ENCODE measurements around the gene FGD3.

Gene FGD3

DNA sequence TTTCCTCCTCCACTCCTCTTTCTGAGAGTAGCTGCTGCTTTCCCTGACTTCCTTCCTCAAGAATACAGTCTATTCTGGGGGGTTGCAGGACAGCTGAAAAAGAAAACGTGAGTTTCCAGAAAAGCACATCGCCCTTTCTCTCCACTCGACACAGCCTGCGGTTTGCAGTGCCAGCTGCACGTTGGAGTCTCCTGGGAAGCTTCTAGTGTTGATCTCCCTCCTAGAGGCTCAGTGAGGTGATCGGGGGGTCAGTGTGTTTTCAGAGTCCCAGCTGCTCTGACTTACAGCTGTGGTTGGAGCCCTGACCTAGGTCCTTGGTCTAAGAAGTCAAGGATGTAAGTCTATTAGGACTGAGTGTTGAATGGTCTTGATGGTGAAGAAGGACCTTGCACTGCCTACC, 86.2 kb downstream of the FGD3 start:
- no peak for DNase-seq

DNA sequence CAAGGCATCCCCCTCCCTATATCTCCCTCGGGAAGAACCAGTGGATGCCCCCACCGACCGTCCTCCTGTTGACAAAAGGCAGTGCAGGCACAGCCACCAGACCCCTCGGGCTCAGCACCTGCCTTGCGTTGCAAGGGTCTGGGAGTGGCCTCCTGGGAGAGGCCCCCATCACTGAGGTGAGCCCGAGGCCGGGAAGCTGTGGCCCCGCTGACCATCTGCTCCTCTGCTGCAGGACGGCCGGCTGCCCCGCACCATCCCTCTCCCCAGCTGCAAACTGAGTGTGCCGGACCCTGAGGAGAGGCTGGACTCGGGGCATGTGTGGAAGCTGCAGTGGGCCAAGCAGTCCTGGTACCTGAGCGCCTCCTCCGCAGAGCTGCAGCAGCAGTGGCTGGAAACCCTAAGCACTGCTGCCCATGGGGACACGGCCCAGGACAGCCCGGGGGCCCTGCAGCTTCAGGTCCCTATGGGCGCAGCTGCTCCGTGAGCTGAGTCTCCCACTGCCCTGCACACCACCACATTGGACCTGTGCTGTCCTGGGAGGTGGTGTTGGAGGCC, 87.9 kb downstream of the FGD3 start:
- DNase-seq = no peak

GRCh38 chr9:93035821-93036351, 88.6 kb downstream of the FGD3 start:
- no peak for DNase-seq

DNA sequence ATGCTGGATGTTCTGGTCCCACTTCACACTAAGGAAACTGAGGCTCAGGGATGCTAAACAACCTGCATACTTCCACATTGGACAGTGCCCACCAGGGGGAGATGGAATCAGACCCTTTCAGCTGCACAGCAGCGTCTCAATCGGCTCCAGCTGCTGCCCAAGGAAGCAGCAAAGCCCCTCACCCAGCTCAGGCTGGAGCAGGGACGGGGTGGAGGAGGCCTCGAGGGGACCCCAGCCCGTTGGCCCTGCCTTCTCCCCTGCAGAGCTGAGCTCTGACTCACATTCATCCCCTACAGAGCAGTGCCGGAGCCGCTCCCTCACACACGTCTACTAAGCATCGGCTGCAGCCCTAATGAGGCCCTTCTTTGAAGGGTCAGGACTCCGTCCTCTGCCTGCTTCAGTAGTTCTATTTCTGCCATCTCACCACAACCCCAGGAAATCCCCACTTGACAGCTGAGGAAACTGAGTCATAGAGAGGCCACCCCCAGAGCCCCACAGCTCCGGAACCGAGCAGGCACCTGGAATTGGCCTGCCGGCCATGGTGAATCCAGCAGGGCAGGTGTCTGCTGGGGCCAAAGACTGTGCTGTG, 89.7 kb downstream of the FGD3 start:
- no peak for DNase-seq

GRCh38 chr9:93037476-93037971, 90.2 kb downstream of the FGD3 start:
- no peak for DNase-seq

GRCh38 chr9:93038918-93039317, 91.6 kb downstream of the FGD3 start:
- DNase-seq = no peak

DNA sequence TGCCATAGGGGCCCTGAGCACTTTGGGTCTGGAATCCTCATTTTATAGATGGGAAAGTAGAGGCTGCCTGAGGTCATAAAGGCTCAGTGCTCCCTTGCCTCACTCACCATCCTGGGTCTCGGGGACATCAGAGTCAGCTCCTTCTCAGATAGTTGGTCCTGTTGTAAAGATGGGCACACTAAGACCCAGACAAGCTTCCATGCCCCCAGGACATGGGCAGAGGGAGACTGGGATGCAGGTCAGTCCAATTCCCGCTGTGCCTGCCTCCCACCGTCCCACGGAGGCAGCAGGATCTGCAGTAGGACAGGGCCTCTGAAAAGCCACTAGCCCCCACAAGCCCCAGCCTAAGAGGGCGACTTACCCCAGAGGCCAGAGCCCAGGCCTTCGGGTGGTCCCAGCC, 92.1 kb downstream of the FGD3 start:
- no peak for DNase-seq

DNA sequence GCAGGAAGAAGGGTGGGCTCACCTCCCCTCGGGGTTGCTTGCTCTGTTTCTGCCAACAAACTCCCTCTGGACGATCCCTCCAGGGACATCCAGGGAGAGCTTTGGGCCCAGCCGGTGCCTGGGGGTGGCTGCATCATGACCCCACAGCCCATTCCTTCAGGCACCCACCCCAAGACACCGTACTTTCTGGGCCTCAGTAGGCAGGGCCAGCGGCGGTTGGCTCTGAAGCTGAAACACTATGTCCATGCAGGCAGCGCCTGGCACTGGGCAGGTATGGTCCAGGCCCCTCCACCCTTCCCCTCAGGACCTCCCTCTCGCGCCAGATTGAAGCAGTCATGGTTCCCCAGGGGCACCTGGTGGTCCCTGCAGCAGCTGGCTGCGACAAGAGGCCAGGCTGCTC, 92.7 kb downstream of the FGD3 start:
- DNase-seq = no peak

DNA sequence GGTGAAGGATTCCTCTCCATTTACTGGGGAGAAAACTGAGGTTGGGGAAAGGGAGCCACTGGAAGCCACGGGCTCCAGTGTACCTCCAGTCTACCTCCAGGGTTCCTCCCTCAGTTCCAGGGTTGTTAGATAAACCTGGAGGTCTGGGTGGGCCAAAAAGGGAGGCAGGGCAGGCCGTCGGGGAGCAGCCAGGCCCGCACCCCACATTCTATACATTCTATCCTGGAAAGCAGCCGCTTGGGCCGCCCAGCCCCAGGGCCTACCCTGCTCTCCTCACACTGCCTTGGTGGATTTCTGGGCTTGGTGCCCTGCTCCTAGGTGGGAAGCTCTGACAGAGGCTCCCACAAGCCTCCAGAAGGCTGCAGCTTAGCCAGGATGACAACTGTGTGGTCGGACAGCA, 93.1 kb downstream of the FGD3 start:
- no peak for DNase-seq

GRCh38 chr9:93041108-93041802, 93.9 kb downstream of the FGD3 start:
- DNase-seq = peak; percentile 34

DNA sequence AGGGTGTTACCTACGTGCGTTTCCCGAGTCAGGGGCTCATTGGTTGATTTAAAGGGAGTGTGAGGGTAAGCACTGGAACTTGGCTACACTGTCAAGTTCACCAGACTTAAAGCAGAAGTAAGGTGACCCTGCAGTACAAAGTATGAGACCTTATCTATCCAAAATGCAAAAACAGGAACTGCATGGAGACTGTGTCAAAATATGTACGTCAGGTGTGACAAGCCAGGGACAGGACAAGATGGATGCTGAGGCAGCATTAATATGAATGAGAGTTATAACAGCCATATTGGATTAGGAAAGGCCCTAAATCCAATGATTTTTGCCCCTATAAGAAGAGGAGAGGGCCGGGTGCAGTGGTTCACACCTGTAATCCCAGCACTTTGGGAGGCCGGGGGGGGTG, 95.8 kb downstream of the FGD3 start:
- no peak for DNase-seq

DNA sequence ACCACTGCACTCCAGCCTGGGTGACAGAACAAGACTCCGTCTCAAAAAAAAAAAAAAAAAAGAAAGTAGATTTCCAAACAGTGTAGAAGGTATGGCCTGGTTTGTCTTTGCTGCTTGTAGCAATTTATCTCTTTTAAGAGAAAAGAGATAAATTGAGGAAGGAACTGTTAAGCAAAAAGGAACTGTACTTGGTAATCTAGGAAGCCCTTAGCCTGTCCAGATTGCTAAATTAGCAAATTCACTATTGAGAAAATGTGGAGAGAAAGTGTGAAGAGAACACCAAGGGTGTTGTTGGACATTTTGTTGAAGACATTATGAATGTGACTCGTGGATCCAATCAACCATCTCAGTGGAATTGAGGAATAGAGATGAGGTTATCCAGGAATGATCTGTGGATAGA, 98.2 kb downstream of the FGD3 start:
- no peak for DNase-seq

- no peak for DNase-seq
Measured at GRCh38 chr9:93048566-93049448, 101.5 kb downstream of the FGD3 start.

DNA sequence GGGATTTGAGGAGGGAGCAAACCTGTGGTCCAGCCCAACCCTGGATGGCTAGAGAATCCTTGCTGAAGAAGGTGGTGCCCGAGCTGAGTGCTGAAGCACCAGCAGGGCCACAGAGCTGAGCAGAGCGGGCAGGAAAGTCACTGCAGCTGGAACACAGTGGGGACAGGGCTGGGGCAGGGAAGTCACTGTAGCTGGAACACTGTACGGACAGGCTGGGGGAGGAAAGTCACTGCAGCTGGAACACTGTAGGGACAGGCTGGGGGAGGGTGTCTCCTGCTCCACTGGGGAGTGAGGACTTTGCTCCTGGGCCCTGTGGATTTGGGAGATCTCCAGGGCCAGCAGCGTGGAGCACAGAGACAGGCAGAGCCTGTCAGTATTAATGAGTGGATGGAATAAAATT, 102.2 kb downstream of the FGD3 start:
- no peak for DNase-seq

DNA sequence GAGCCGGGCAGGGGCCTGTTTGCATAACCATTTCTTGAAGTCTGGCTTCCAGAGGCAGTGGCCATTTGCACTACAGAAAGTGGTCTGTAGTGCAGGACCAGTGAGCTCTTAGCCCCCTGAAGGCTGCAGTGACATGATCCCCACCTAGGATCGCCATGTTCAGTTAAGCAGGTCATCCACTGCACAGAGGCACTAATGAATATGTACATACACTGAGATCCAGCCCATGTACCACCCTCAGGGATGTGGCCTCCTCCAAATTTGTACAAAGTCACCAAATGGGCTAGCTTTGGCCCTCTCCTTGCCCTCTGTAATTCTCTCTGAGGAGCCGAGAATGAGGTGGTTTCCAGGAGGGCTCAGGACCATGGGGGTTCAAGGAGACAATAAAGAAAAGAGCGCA, 102.9 kb downstream of the FGD3 start:
- no peak for DNase-seq

DNA sequence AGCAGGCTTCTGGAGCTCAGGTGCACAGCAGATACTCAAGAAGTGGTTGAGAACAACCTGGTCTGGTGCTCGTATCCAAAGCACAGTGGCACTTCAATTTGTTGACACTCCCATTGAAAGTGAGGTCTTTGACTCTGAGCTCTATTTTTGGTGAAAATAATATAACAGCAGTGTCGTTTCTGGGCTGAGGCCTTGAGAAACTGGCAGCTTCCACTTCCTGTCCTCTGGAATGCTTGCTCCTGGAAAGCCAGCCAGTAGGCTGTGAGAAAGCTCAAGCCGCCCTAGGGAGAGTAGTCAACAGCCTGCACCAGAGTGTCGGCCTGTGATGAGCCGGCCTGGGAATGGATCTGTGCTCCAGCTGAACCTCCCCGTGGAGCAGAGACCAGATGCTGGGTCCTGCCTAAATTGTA, 104.4 kb downstream of the FGD3 start:
- no peak for DNase-seq

- no peak for DNase-seq
Measured at GRCh38 chr9:93052791-93053540, 105.6 kb downstream of the FGD3 start.

DNA sequence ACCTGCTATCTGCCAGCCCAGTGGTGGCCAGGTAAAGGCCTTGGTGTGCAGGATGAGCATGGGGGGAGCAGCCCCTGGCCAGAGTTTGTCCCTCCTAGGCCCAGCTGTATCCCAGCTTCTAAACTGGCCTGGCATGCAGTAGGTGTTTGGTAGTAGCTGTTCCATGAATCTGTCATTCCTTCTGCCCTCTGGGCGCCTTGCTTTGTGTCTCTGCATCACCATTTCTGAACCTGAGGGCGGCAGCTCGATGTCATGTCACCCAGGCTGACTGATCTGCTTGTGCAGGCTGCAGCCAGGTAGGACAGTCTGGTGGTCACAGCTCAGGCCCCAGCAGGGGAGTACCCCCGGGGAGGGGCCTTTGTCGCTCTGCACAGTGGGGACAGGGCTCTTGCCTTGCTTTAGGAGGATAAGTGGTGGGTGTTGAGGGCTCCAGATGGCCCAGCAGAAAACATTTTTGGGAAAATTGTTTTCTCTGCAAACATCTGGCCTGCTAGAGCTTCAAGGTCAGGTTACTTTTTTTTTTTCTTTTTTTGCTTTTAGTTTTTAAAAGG, 106.5 kb downstream of the FGD3 start:
- DNase-seq = no peak

- no peak for DNase-seq
Measured at GRCh38 chr9:93054758-93055704, 107.7 kb downstream of the FGD3 start.

- DNase-seq = no peak
Measured at GRCh38 chr9:93057042-93057702, 109.8 kb downstream of the FGD3 start.
